Stomach (tissue), 4 donors: ENCODE results near the gene GRIA4.

Experiments used
- POLR2A ChIP-seq, 4 donors: fragments of 450-650 bp; IDR thresholded peaks; one replicate each; pipeline ENCODE4 v1.6.1; 2016; ENCODE audit warnings: antibody characterized with exemption in 4 of 4, control low read depth in 2 of 4, mild to moderate bottlenecking in 1 of 4, moderate library complexity in 1 of 4
- POLR2AphosphoS5 ChIP-seq, 3 donors: sonication (generic); formaldehyde crosslinking; IDR thresholded peaks; one replicate each; pipeline ENCODE4 v1.6.1; 2016; ENCODE audit warnings: antibody characterized with exemption in 3 of 3
- TF ChIP-seq, protein P1 (sequence below), 7 experiments: fragments of 450-650 bp in 4 of 7; fragments of 200-600 bp in 3 of 7; sonication (generic) in 3 of 7; IDR thresholded peaks; one replicate each; pipeline ENCODE4 v1.5.1; 2016 to 2019; ENCODE audit warnings: antibody characterized with exemption in 7 of 7, control low read depth in 2 of 7, mild to moderate bottlenecking in 1 of 7

DNA sequence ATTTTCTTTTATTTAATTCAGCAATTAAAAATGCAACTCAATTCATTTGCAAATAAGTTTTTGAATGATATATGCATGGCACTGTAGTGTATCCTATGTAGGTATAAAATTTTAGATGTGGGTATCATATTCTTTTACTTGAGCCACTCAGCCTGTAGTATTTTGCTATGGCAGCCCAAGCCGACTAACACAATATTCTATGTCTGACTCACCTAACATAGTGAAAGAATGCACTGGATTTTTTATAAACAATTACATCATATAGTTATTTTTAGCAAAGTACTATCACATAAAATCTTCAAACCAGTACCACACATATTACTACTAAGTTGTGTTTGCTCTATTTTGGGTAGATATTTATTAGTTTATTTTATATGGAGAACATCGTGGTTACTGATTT is 21.9 kb upstream of the GRIA4 start:
- TF ChIP-seq, protein P1, sequence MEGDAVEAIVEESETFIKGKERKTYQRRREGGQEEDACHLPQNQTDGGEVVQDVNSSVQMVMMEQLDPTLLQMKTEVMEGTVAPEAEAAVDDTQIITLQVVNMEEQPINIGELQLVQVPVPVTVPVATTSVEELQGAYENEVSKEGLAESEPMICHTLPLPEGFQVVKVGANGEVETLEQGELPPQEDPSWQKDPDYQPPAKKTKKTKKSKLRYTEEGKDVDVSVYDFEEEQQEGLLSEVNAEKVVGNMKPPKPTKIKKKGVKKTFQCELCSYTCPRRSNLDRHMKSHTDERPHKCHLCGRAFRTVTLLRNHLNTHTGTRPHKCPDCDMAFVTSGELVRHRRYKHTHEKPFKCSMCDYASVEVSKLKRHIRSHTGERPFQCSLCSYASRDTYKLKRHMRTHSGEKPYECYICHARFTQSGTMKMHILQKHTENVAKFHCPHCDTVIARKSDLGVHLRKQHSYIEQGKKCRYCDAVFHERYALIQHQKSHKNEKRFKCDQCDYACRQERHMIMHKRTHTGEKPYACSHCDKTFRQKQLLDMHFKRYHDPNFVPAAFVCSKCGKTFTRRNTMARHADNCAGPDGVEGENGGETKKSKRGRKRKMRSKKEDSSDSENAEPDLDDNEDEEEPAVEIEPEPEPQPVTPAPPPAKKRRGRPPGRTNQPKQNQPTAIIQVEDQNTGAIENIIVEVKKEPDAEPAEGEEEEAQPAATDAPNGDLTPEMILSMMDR (IDR thresholded peaks at IDR 0.05): no peak
- TF ChIP-seq POLR2AphosphoS5 (IDR thresholded peaks at IDR 0.05) (no peak), POLR2A (IDR thresholded peaks at IDR 0.05) (no peak)
